GM12801 (cell line): ENCODE data around the gene EXTL1.

ENCODE experiments used
- CTCF ChIP-seq: IDR thresholded peaks from one replicate; pipeline ENCODE4 v1.5.1; 2011; ENCODE audit warnings: control low read depth; ENCODE audit not compliant: insufficient read length; ENCODE audit errors: extremely low read depth

EXTL1 gene

GRCh38 chr1:25992689-25993171 is 28.8 kb upstream of the EXTL1 start:
- no peak for TF ChIP-seq CTCF

- no peak for TF ChIP-seq CTCF
Observed at GRCh38 chr1:25993197-25993951, 28.2 kb upstream of the EXTL1 start.

- TF ChIP-seq CTCF = no peak
Observed at GRCh38 chr1:25994402-25995150, 27.0 kb upstream of the EXTL1 start.

GRCh38 chr1:25996966-25997827 is 24.4 kb upstream of the EXTL1 start:
- TF ChIP-seq CTCF = no peak

GRCh38 chr1:25997828-25998761 is 23.5 kb upstream of the EXTL1 start, which contains the start of gene PAFAH2:
TSS of gene PAFAH2 (minus strand) at chr1:25998063. CDS start at chr1:25990816, 7,247 bp downstream.
- TF ChIP-seq CTCF = peak; percentile 69

- no peak for TF ChIP-seq CTCF
Observed at GRCh38 chr1:25999041-25999800, 22.4 kb upstream of the EXTL1 start.
